ENCODE results near the gene TKTL1.
"Not testable (repeated sequence)": the region's sequence is repeated elsewhere in the genome, so short reads cannot be mapped to it uniquely, and the experiment has no call there.

TKTL1 gene

DNA sequence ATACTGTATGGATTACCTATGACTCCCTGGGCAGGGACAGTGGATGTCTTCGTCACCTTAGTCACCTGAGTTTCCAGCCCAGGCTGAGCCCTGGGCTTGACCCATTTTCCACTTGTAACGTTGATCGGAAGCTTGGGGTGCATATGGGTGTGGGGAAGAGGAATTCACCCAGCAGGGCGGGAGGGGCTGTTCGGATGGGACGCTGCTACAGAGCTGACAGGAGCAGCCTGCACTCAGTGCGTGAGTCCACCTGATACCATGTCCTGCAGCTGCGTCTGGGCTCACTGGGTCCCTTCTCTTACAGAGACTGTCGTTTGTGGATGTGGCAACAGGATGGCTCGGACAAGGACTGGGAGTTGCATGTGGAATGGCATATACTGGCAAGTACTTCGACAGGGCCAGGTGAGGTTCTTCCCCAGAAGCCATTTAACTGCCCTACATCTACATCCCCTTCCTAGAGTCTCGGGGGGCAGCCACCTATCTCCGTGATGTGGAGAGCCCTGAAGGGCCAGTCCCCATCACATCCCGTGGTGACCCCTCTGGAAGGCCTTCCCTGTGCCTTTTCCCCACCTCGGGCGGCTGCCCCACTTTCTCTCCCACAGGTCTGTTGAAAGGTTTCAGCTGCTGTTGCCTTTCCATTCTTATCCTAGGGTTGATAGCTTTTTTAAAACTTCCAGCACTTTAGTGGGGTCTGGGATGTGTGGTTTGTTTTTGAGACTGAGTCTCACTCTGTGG, 13.6 kb downstream of the TKTL1 start:
- DNase-seq: no peak

DNA sequence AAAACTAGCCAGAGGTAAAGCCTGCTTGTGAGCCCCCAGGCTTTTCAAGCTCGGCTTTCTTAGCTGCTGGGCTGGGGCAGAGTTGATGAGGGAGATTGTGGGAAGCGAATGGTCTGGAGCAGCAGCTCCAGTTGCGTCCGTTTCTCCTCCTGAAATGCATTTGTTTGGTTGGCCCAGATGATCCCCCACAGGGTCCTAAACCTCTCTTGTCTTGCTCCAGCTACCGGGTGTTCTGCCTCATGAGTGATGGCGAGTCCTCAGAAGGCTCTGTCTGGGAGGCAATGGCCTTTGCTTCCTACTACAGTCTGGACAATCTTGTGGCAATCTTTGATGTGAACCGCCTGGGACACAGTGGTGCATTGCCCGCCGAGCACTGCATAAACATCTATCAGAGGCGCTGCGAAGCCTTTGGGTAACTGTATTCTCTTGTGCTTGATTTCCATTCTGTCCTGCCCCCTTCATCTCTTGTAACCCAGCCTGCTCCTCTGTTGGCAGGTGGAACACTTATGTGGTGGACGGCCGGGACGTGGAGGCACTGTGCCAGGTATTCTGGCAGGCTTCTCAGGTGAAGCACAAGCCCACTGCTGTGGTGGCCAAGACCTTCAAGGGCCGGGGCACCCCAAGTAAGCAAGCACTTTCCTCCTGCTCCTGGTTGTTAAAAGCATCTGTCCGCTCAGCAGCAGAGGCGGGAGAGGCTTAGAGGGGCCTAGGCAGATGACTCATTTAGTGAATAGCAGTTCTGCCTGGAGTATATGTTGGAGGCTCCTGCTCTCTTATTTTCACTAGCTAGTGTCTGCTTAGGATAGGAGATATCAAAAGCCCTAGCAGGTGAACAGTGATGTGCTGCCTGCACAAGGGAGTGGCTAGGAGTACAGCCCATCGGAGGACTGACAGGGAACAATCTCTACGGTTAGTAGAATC, 15.3 kb downstream of the TKTL1 start:
- no peak for DNase-seq

- no peak for DNase-seq
These were observed 16.5 kb downstream of the TKTL1 start for GRCh38 chrX:154312116-154312515.

- no peak for DNase-seq
These were observed 17.6 kb downstream of the TKTL1 start for GRCh38 chrX:154313147-154313546.

DNA sequence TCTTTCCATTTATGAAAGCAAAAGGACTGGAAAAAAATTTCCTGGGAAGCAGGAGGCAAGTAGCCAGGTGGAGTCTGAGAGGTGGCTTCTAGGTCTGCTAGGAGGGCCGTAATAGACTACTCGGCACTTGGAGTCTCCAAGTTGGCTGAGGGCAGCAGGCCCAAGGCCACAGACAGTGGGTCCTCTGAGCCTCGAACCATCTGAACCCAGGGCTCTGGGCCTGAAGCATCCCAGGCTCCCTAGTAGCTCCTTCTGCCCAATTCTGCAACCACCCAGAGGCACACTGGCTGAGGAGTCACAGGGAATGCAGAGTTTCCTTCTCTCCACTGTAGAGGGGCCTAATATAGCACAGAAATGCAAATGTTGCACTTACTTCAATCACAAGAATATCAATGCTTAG, 19.8 kb downstream of the TKTL1 start:
- no peak for DNase-seq

DNA sequence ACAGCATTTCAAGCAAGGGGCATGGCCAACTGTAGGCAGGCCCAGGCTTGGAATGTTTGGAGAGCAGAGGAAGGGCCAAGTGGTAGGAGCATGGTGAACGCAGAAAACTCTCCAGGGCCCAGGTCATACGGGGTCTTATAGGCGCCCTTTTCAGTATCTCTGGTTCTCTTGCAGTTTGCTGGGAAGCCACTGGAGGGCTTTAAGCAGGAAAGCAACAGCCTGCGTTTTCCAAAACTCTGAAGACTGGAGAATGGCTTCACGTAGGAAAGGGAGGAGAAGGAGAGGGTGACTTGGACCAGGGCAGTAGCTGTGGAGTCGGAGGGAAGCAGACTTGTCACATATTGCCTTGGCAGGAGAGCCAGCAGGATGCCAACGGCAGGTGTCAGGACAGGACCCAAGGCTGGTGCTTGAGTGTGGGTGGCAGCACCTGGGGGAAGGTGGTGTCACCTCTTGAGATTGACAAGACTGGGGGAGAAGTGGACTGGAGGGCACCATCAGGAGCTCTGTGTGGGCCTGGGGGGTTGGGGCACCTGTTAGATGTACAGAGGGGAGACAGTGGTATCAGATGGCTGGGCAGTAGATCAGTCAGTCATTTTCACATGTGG, 21.9 kb downstream of the TKTL1 start:
- no peak for DNase-seq

GRCh38 chrX:154320406-154320805, 24.8 kb downstream of the TKTL1 start:
- no peak for DNase-seq

DNA sequence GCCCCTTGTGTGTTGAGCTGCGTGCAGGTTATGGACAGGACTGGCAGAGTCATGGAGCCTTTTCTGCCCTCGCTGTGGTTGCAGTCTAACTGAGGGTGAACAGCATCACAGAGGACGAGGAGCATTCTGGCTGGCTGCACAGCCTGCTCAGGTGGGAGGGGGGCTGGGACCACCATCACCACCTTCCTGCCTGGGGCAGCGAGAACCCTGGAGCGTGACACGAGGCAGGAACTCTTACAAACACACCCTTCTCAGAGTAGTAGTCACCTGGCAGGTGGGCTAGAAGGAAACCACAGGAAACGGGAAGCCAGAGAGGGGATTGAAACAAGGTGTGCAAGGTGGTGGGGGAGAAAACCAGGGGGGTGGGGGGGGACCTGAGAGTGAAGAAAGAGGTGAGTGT, 25.6 kb downstream of the TKTL1 start:
- no peak for DNase-seq

DNA sequence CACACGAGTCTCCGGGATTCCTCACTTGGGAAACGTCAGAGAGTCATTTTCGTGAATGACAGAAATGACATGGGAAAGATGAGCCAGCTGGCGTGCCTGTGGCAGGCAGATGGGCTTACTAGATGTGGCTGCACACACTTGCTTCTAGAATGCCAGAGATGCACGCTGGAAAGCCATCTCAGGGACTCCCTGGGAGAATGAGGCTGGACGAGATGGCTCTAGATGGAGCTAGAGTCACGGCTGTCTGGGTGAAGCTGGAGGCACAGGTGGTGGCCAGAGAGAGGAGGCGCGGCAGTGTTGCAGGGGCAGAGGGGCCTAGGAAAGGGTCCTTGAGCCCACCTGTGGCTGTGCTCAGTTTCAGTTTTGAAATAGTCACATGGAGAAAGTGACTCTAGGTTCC, 26.0 kb downstream of the TKTL1 start:
- DNase-seq: no peak

DNA sequence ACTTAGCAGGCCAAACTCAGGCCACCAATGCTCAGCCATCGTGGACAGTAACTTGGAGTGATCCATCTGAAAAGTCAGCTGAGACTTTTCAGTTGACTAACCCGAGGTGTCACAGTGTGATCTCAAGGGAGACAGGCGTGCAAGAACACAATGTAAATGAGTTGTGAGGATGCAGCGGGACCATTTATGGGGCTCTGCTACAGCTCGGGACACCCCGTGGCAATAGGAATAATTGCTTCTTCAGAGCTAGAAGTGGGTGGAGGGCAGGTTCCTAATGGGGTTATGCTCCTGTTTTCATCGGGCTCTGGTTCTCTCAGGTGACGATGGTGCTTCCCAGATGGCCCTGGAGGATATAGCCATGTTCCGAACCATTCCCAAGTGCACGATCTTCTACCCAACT, 27.3 kb downstream of the TKTL1 start:
- no peak for DNase-seq

DNA sequence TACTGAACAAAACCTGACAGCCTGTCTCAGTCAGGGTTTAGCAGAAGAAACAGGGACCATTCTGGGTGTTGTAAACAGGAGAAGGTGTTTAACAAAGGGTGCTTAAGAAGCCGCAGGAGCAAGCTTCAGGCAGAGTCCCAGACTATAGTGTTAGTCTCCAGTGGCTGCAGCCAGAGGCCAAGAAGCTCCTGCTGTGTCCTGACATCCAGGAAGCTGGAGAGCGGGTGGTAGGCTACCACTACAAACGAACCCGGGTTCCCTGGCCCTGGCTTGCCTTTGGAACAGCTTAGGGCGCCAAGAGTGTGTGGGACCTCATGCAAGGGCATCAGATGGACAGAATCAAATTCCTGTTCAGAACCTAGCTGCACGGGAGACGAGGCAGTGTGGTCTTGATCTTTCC, 27.9 kb downstream of the TKTL1 start:
- DNase-seq: no peak

DNA sequence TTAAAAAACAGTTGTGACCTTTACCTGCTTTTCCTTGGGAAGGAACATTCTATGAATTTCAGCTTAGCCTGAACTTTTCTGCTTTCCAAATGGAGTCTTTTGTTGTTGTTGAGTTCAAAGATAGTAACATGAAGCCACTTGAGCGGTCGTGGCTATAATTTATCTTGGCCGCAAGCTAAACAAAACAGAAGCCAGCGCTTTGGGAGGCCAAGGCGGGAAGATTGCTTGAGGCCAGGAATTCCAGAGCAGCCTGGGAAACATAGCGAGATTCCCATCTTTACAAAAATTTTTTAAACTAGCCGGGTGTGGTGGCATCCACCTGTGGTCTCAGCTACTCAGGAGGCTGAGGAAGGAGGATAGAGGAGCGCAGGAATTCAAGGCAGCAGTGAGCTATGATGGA, 29.9 kb downstream of the TKTL1 start:
- DNase-seq: no peak

- no peak for DNase-seq
These were observed 31.6 kb downstream of the TKTL1 start for GRCh38 chrX:154327038-154327820.

DNA sequence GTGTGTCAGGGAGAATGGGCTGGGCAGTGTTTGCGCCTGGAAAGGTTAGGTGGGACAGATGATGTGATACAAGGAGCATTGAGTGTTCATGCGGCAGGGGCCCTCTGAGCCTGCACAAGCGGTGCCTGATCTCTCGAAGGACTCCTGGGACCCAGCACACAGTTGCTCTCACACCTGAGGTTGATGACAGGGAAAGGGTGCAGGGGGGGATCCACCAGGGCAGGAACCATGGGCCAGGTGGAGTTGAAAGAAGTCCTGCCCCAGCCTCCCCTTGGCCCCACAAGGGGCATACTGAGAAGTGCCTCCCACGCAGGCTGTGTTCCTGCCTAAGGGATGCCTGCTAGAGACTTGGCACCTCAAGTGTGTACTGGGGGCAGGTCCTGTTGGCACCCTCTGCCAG, 33.1 kb downstream of the TKTL1 start:
- DNase-seq: no peak

DNA sequence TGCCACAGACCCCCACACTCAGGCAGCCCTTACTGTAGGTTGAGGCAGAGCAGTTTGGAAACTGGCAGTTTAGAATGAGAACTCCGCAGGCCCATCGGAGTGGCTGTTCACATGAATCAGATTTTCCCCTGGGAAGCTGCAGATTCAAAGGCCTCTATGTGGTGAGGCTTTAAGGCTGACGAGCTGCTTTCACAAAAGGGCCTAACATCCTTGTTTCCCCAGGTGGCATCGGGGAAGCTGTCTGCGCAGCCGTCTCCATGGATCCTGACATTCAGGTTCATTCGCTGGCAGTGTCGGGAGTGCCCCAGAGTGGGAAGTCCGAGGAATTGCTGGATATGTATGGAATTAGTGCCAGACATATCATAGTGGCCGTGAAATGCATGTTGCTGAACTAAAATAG, 33.7 kb downstream of the TKTL1 start:
- no peak for DNase-seq

DNA sequence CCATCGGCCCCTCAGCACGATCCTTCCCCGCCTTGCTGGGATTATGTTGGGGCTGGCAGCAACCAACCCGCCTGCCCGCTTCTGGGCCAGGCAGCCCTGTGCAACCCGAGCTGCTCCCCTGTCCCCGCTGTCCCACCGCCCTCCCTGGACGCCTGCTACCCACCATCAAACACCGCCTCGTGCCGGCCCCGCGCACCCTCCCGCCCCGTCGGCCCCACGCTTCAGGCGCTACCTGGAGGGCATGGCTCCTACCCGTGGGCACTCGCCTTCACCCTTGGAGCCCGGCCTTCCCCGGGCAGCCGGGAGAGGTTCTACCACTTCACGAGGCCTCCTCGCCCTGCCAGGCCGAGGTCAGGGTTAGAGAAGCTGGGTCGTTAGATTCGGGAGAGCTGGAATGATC, 37.0 kb downstream of the TKTL1 start:
- no peak for DNase-seq

DNA sequence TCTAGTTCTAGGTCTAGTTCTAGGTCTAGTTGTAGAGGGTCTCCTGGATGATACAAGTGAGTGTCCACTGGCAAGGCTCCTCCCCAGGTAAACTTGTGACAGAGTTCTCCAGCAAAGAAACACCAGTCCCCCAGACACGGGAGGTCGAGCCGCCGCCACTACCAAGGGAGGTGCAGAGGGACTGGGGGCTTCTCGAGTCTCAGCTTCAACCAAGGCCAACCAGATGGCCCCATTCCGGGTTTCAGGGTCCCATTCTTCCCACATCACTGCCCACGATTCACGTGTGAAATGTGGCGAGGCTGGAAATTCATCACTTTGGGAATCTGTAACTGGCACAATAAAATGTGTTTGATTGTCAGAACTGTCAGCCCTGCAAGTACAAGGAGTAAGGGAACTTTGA, 37.5 kb downstream of the TKTL1 start:
- DNase-seq: no peak

- no peak for DNase-seq
These were observed 38.3 kb downstream of the TKTL1 start for GRCh38 chrX:154333837-154334271.

- DNase-seq: no peak
These were observed 38.9 kb downstream of the TKTL1 start for GRCh38 chrX:154334496-154334895.

DNA sequence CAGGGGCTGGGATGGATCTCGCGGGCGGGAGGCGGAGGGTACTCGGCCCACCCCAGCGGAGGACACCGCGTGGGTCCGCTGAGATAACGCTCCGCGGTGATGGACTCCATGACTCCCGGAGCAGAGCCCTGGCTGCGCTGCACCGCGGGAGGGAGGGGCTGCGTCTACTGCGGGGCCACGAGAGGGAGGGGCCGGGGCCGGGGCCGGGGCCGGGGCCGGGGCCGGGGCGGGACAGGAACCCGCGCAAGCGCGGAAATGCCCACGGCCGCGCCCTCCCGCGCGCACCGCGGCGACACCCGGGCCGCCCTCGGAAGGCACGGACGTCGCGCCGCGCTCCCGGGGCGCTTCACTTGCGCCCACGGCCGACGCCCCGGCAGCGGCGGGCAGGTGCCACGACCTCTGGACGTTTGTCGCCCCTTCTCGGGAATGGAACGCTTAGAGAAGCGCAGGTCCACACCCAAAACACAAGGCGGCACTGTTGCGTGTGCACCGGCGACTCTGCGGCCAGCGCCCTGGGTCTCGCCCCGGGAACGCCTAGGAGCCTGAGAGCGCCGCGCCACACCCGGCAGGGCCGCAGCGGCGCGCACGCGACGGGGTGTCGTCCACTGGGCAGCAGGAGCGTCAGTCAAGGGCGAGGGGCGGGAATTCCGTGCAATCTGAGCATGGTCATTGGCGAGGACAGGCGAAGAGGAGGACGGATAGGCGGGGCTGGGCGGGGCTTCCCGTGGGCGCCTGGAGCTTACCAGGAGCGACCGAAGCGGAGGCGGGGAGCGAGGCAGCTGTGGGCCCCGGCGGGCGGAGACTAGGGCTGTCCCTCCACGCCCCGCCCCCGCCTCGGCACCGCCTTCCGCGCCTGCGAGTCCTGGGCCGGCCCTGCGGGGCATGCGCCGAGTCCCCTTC, 46.1 kb downstream of the TKTL1 start:
- not testable (repeated sequence) for DNase-seq

DNA sequence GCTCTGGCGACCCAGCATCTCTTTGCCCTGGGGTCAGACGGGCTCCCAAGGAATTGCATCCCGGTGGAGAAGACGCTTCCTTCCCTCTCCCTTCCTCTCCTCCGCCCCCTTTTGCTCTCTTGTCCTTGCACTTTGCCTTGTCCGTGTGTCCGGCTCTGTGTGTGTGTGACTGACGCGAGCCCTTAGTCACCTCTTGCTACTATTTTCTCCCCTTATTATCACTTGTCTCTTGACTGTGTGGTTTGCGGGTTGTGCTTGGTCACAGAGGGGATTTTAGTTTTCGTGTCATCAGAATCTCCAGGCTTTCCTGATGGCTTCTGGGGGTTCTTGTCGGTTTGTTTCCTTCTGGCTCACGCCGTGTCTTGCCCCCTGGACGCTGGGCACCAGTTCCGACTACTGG, 47.5 kb downstream of the TKTL1 start:
- DNase-seq: not testable (repeated sequence)

GRCh38 chrX:154343620-154344019, 48.0 kb downstream of the TKTL1 start:
- not testable (repeated sequence) for DNase-seq
